HG03469 (cell line): ENCODE results near the gene SCGB1D1.

Experiments
- ATAC-seq: cut with Tn5 transposase; IDR thresholded peaks from one replicate; pipeline ENCODE4 v1.9.1; 2021; ENCODE audit warnings: mild to moderate bottlenecking, moderate library complexity, moderate number of reproducible peaks; ENCODE audit not compliant: unreplicated experiment

SCGB1D1 gene, protein sequence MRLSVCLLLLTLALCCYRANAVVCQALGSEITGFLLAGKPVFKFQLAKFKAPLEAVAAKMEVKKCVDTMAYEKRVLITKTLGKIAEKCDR

DNA sequence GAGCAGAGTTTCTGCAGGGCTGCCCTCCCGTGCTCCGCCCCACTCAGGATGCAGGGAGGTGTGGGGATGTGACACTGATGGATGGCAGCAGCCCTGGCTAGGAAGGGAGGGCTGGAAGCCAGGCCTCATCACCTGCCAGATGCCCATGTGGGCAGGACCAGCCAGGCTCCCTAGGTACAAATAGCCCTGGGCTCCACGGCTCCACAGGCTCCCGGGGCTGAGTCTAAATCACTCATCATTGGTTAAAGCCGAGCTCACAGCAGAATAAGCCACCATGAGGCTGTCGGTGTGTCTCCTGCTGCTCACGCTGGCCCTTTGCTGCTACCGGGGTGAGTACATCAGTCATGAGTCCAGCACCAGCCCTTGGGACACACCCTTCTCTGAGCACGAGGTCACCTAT lies at the start of gene SCGB1D1:
SCGB1D1 (plus strand) TSS at position 206 of the 400 bp plus-strand sequence; CDS start at position 275, 69 bp downstream.
- ATAC-seq: no peak

DNA sequence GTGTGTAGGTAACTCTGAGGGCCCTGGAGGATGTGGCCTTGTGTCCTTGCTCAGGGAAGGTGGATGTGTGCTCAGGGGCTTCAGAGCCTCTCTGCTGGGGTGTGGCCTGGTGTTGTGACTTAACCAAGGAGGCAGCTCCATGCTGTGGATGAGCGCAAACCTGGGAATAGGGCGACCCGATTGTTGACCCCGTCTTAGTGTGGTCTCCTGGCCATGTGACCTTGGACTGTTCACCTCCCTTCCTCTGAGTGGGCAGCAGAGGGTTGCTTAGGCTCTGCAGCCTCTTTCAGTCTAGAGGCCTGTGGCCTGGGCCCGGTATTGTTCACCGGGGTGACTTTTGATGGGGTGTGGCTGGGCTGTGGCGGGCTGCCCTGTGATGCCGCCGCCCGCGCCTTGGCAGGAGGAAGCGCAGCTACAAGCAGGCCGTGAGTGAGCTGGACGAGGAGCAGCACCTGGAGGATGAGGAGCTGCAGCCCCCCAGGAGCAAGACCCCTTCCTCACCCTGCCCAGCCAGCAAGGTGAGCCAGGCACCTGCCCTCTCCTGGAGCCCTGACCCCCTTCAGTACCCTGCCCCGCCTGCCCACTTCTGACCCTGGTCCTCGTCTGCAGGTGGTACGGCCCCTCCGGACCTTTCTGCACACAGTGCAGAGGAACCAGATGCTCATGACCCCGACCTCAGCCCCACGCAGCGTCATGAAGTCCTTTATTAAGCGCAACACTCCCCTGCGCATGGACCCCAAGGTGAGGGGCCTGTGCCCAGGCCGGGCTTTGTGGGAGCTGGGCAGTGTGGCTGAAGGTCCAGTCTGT lies 49.5 kb upstream of the SCGB1D1 start:
- ATAC-seq: no peak

DNA sequence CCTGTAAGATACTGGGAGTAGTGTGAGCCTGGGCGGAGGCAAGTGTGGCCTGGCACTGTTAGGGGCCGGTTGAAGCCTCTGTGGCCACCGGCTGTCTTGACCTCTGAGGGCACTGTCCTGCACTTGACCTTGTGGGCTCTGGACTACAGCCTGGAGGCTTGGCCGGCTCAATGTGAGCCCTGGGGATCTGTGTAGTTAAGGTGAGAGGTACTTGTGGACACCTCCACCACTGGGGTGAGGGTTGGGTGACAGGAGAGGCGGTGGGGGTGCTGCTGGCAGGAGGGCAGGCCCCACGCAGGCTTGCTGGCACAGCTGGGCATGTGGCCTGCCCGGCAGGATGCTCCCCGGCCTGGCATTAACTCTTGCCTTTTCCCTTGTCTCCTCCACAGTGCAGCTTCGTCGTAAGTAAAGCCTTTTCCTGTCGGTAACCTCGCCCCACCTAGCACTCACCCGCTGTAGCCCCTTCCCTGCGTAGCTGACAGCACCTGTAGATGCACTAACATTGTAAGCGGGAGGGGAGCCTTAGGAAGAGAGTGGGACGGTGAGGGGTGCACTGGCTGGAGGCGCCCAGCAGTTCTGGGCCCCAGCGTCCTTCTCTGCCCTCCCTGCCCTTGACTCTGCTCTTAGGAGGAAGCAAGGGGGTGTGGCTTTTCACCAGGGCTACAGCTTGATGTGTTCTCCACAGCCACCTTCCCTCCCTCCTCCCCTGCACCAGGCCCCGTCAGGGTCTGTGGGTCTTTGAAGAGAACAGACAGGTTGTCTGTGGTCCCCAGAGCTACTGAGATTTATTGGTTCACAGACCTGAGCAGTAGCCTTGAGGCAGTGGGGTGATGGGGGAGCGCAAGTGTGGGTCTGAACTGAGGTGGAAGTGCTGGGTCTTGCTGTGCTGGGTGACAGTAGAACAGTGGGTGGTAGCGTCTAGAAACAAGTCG lies 48.6 kb upstream of the SCGB1D1 start:
- ATAC-seq: no peak

DNA sequence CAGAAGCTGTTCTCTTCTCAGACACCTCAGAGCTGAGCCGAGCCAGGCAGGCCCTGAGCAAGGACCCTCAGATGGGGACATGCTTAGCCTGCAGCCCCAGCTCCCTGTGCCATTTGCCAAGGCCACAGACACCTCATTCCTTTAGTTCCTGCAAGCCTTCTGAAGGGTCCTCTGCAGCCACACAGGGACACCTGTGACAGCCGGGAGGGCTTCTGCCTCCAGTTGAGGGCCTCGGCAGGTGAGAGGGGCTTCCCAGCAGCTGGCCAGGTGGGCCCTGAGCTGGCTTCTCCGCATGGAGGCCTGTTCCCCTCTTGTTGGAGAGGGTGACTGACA lies 48.0 kb upstream of the SCGB1D1 start:
- no peak for ATAC-seq

DNA sequence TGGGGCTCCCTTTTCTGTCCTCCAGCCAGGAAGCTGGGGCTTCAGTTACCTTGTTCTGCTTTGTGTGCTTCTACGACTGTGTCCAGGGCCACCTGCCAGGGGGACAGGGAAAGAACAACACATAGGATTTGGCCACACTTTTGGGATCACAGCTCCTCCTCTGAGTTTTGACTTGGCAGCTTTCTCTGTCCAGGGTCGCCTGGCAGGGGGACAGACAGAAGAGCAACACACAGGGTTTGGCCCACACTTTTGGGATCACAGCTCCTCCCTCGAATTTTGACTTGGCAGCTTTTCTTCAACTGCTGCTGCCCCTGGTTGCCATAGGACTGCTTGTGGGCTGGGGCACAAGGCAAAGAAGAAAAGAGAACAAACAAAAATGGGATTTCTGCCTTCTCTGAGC lies 47.1 kb upstream of the SCGB1D1 start:
- no peak for ATAC-seq

DNA sequence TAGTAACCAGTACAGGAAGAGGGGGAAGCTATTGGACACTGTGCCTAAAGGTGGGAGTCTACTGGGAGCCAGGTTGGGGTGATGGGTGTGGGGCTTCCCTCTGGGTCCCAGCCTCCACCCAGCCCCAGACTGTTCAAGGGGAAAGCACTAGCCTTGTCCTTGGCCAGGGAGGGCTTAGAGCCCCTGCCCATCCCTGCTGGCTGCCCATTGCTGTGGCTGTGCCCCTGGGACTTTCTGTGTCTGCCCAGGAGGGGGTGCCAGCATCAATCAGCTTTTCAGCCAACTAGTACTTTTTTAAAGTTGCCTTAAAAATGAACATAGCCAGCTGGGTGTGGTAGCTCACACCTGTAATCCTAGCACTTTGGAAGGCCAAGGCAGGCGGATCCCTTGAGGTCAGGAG lies 46.3 kb upstream of the SCGB1D1 start:
- ATAC-seq: no peak

DNA sequence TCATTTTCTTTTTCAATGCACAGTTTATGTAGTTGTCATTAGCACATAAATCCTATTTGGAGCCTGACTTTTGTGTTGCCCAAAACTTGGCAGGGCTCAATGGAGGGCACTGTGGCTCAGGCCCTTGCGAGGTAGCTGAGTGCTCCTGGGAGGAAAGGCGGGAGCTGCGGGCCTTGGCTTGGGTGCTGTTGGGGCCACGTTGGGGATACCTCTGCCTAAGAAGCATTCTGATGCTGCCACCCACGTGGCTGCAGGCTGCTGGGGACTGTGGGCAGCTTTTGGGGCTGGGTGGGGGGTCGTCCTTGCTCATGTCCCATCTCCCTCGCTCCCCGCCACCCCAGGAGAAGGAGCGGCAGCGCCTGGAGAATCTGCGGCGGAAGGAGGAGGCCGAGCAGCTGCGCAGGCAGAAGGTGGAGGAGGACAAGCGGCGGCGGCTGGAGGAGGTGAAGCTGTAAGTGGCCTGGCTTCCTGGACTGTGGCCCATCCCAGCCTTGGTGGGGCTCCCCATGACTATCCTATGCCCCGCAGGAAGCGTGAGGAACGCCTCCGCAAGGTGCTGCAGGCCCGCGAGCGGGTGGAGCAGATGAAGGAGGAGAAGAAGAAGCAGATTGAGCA lies 45.3 kb upstream of the SCGB1D1 start:
- no peak for ATAC-seq

DNA sequence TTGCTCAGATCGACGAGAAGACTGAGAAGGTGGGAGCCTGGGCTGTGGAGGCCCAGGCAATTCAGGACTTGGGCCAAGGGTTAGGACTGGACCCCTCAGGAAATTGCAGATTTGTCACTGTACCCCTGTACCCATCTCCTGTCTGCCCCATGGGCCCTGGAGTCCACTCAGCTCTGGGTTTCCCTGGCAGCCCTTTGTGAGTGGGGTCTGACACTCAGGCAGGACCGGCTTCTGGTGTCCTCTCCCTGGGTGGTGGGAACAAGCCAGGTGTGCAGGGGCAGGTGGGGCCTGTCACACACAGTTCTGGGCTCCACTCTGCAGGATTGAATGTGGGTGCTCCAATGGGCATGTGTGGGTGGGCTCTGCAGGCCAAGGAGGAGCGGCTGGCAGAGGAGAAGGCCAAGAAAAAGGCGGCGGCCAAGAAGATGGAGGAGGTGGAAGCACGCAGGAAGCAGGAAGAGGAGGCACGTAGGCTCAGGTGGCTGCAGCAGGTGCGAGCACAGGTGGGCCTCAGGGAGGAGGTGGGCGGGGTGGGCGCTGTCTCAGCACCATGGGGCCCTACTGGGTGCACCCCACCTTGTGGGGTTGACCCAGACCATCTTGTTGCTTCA lies 44.6 kb upstream of the SCGB1D1 start:
- no peak for ATAC-seq

DNA sequence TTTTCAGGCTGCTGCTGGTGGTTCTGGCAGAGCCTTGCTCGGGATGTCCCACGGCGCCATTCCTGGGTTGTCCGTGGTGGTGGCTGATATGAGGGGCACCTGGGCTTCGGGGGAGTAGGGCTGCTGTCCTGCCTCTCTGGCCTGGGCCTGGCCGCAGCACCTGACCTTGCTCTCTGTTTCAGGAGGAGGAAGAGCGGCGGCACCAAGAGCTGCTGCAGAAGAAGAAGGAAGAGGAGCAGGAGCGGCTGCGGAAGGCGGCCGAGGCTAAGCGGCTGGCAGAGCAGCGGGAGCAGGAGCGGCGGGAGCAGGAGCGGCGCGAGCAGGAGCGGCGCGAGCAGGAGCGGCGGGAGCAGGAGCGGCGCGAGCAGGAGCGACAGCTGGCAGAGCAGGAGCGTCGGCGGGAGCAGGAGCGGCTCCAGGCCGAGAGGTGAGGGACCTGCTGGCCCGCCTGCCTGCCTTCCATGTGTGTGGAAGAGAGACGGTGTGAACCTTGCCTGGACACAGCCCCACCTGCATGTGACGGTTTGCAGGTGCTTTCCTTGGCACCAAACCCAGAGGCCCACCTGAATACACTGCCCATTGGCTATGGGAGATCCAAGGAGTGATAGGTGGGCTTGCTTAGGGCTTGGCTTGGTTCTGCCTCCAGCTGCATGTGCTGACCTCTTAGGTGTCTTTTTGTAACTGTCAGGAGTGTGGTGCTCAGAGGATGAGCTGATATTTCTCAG lies 43.4 kb upstream of the SCGB1D1 start:
- no peak for ATAC-seq

DNA sequence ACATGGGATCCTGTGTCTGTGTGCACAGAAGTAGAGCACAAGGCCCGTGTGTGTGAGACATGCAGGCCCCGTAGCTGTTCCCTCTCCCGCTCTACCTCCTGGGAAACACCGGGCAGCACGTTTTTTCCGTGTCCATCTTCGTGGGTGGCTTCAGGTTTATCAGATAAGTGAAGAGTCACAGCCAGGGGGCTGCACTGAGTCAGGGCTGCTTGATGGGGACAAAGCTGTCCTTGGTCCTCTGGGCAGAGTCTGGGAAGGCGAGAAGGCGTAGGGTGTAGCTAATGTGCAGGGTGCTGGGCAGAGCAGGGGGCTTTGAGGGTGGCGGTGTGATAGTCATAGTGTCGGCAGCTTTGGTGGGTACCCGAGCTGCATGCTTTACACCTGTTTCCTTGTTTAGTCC lies 42.5 kb upstream of the SCGB1D1 start:
- ATAC-seq: no peak

DNA sequence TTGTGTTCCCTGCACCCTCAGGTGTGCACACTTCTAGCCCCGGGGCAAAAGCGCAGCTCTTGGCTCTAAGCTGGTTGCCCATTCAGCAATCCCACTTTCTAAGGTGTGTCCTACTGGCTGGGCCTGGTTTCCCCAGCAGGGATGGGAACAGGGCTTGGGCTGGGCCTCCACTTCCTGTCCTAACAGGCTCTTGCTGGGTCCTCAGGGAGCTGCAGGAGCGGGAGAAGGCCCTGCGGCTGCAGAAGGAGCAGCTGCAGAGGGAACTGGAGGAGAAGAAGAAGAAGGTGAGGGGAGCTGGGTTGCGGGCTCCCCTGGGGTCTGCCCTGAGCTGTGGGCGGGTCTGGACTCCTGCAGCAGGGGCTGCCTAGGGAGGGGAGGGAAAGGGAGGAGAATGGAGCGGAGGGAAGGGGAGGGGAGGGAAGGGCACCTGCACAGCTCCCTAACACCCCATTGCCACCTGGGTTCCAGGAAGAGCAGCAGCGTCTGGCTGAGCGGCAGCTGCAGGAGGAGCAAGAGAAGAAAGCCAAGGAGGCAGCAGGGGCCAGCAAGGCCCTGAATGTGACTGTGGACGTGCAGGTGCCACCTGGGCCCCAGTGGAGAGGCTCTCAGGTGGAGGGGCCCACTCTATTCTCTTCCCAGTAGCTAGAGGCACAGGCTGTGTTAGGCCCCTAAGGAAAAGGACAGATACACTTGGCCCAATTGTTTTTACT lies 41.6 kb upstream of the SCGB1D1 start:
- no peak for ATAC-seq

DNA sequence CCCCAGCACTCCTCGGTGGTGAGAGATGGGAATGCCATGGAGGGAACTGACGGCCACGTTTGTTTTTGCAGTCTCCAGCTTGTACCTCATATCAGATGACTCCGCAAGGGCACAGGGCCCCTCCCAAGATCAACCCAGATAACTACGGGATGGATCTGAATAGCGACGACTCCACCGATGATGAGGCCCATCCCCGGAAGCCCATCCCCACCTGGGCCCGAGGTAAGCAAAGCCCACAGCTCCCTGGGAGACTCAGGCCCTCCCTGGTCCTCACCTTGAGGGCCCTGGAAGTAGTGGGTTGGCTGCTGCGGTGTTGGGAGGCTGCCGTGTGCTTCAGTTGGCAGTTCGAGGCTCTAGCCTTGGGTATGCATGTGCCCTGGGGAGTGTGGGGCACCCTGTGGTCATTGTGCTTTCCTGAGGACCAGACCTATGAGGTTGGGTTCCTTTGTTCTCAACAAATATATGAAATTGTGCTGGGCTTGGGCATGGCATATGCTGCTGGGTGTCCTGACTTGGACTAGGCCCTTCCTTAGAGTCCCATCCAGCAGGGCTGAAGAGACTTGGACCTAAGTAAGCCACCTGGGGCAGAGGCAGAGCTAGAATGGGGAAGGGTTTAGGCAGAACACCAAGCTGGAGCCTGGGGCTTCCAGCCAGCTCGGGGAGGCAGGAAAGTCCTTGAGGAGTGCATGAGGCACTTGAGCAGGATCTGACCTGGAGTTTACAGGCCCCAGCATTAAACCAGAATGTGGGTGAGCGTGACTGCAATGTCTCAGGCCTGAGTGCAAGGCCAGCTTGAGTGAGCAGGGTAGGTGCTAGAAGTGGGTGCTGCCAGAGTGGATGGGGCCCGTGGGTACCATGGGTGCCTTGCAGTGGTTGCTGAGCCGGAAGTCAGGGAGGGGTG lies 39.8 kb upstream of the SCGB1D1 start:
- no peak for ATAC-seq

DNA sequence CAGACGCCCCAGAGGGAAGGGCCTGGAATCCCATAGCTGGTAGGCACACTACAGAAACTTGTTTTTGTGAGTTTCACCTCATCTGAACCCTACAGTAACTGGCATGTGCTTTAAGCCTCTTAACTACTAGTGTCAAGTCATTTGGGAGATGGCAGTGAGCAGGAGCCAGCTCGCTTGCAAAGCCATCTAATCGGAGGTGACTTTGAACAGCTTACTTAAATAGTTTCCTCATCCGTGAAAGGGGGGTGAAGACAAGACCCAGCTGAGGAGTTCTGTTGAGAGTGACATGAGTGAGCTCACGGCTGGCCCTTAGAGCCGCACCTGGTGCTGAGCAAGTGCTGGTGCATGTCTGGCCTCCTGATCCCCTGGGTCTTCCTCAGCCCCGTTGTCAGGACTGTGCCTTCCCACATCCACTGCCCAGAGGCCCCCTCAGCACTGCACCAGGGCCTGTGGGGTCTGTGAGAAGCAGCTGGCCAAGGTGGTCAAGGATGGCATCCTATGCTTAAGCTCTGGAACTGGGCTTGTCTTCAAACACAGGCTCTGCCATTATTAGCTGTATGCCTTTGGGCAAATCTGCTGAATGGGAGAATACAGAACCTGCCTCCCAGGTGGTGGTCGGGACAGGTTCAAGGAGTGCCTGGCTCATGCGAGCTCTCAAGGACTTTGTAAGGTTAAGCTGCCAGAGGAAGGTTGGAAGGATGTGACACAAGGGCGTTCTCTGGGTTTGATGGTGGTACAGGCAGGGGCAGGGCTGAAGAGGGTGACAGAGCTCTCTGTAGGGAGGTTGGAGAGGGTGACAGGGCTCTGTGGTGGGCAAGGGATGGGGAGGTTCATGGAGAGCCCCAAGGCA lies 38.9 kb upstream of the SCGB1D1 start:
- no peak for ATAC-seq

DNA sequence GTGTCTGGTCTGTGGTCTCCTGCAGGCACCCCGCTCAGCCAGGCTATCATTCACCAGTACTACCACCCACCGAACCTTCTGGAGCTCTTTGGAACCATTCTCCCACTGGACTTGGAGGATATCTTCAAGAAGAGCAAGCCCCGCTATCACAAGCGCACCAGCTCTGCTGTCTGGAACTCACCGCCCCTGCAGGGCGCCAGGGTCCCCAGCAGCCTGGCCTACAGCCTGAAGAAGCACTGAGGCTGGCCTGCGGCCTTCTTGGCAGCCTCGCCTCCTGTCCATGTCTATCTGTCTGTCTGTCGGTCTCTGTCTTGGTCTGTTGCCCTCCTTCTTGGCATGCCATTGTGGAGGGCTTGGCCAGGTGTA lies 38.3 kb upstream of the SCGB1D1 start:
- ATAC-seq: no peak

DNA sequence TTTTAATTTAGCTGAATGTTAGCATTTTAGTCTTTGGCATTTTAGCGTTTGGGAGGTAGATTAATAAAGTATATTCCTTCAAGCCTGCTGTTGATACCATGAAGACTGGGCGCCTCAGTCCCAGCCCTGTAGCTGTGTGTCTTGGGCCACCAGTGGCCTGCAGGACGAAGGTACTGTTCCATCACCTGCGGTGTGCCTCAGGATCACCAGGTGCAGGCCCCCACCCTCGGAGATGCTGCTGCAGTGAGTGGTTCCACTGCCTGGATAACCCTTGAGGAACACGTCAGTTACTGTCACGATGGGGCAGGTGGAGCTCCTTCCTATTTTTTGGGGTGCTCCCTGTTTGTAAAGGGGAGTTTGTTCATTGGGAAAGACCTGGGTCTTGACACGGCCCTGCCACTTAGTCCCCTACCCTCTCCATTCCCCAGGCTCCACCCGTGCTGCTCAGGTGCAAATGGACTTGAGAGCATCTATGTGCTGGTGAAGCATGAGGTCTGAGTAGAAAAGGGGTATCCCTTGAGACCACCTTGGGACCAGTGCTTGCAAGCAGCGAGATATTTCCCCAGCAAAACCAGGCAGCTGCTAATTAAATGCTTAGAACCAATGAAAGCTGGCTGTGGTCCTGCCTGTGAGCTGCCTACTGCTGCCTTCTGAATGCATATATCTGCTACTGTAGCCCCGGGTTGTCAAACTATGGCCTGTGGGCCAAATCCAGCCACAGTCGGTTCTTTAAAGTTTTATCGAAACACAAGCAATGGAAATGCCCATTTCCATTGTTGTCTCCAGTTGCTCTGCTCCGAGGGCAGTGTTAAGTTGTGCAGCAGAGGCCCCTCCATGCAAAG lies 37.5 kb upstream of the SCGB1D1 start:
- ATAC-seq: no peak

DNA sequence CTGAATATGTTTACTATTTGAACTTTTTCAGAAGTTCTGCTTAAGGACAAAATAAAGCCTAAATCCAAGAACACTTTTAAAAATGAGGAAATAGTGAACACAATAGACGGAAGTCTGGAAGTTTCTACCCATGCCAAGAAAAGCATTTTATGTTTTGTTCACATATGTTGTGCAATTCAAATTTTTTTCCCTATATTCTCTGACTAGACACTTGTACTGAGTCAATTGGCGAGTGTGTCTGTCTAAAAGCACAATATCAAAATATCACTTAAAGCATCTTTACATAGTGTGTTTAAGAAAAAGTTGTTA lies 37.0 kb upstream of the SCGB1D1 start:
- ATAC-seq: no peak

DNA sequence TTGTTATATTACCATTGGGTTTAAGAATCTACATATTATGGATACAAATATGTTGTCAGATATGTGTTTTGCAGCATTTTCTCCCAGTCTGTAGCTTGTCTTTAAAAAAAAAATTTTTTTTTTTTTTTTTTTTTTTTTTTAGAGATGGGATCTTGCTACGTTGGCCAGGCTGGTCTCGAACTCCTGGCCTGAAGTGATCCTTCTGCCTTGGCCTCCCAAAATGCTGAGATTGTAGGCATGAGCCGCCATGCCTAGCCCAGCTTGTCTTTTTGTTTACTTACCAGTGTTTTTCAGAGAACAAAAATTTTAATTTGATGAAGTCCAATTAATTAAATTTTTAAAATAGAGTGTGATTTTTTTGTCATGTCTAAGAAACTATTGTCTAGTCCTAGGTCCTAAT lies 36.4 kb upstream of the SCGB1D1 start:
- no peak for ATAC-seq
